Epithelial cell of proximal tubule (primary cell): ENCODE results near the gene SURF4. TPM values are rescaled to one million over a fixed set of nuclear protein-coding genes. Genes with fewer than 3 reads are reported as not detected.
"Not testable (repeated sequence)": the region's sequence is repeated elsewhere in the genome, so short reads cannot be mapped to it uniquely, and the experiment has no call there.

ENCODE experiments used
- DNase-seq: peaks from one replicate; pipeline ENCODE4 v3.0.0-alpha.2; 2011; ENCODE audit warnings: low read depth
- H3K4me3 ChIP-seq: 2 replicates; pipeline ENCODE4 v1.5.1; 2011; ENCODE audit warnings: low read depth, mild to moderate bottlenecking, low read length
- CTCF ChIP-seq: conservative IDR thresholded peaks from 2 replicates; pipeline ENCODE4 v1.5.1; 2012; ENCODE audit warnings: low read depth, mild to moderate bottlenecking, low read length
- total RNA-seq: library from RNA; depleted of rRNA; stranded (reverse); fragments of >200 nt; gene quantifications from 2 replicates; pipeline ENCODE4 v1.2.3, GENCODE V29; 2015

The SURF4 gene
- total RNA-seq, 1 donor from 2014 or later = 125 TPM

GRCh38 chr9:133323991-133324703 lies 51.7 kb downstream of the SURF4 start:
- no peak for TF ChIP-seq CTCF
- no peak overlapping the region for H3K4me3 ChIP-seq
- no peak for DNase-seq

GRCh38 chr9:133323211-133323610 lies 52.6 kb downstream of the SURF4 start:
- no peak for TF ChIP-seq CTCF
- no peak for DNase-seq
- H3K4me3 ChIP-seq = no peak overlapping the region

DNA sequence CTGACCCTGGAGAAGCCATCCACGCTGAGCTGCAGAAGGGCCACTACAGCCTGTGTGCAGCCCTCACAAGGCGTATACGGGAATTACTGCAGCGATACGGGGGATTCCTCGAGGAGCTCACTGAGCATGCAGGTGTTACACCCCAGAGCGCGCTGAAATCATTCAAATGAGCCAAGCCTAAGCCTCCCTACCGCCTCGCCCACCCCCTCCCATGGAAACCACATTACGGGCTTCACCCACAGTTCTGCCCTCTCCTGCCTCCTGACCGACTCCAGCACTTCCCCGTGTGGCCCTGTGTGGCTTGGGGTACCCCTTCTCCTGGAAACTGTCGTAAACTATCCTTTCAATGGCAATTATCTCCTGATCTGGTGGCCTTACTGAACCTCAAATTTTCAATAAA lies 53.2 kb downstream of the SURF4 start:
- no peak for DNase-seq
- no peak for TF ChIP-seq CTCF
- no peak overlapping the region for H3K4me3 ChIP-seq

GRCh38 chr9:133321411-133321935 lies 54.4 kb downstream of the SURF4 start:
- no peak overlapping the region for H3K4me3 ChIP-seq
- DNase-seq = no peak
- no peak for TF ChIP-seq CTCF

- no peak for TF ChIP-seq CTCF
- H3K4me3 ChIP-seq = no peak overlapping the region
- DNase-seq = no peak
Observed at GRCh38 chr9:133320421-133320881, 55.4 kb downstream of the SURF4 start.

DNA sequence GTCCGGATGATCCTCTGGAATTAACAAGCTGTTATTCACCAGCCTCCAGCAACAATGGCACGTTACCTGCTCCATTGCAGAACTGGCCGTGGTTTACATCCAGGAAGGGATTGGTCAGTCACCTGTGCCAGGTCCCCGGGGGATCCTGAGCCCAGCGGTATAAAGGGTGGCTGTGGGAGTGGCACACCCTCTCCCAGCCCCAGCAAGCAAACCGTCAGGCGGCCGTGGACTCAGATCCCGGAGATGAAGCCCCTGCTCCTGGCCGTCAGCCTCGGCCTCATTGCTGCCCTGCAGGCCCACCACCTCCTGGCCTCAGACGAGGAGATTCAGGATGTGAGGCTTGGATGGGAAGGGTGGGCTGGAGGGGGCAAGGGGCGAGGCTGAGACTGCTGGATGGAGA lies 58.3 kb downstream of the SURF4 start:
- DNase-seq, H3K4me3 ChIP-seq: not testable (repeated sequence)

DNA sequence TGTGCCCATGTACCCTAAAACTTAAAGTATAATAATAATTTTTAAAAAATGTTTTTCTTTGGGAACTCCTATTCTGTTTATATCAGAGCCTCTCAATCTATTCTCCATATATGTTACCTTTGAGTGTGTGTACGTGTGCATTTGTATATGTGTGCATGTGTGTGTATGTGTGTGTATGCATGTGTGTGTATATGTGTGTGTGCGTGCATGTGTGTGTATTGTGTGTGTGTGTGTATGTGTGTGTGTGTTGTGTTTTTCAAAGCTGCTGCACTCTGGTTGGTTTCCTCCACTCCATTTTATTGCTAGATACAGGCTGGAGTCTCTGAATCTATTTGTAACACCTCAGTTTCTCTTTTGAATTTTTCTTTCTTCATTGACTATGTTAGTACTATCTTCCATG lies 59.9 kb downstream of the SURF4 start:
- no peak for TF ChIP-seq CTCF
- no peak for DNase-seq
- H3K4me3 ChIP-seq = no peak overlapping the region

Other genes with a start within 250 kb of the SURF4 start
- gene GBGT1, start 212.1 kb downstream of the SURF4 start, total RNA-seq = 9.8 and 10.0 TPM in 2 replicates
- not detected in 2 replicates for gene OBP2B, start 166.8 kb downstream of the SURF4 start, total RNA-seq
- gene ABO, start 100.9 kb downstream of the SURF4 start, total RNA-seq = 0.65 and 2.5 TPM in 2 replicates
- gene SURF6, start 39.9 kb downstream of the SURF4 start, total RNA-seq = 16.7 and 20.7 TPM in 2 replicates
- 18.4 and 30.0 TPM in 2 replicates for gene MED22, start 27.9 kb downstream of the SURF4 start, total RNA-seq
- gene RPL7A, start 27.8 kb downstream of the SURF4 start, total RNA-seq = 2,685 and 3,393 TPM in 2 replicates
- gene SURF1, start 19.6 kb downstream of the SURF4 start, total RNA-seq = 27.3 and 31.3 TPM in 2 replicates
- gene SURF2, start 19.5 kb downstream of the SURF4 start, total RNA-seq = 27.6 and 45.4 TPM in 2 replicates
- 1.3 TPM in 1 of 2 replicates, not detected in the other for gene STKLD1, start 306 bp upstream of the SURF4 start, total RNA-seq
- gene REXO4, start 42.0 kb upstream of the SURF4 start, total RNA-seq = 24.4 and 30.4 TPM in 2 replicates
- 0.22 and 0.75 TPM in 2 replicates for gene ADAMTS13, start 46.3 kb upstream of the SURF4 start, total RNA-seq
- 4.3 and 11.0 TPM in 2 replicates for gene CACFD1, start 83.9 kb upstream of the SURF4 start, total RNA-seq
- gene SLC2A6, start 103.0 kb upstream of the SURF4 start, total RNA-seq = 29.2 and 40.5 TPM in 2 replicates
- not detected in 2 replicates for gene MYMK, start 148.9 kb upstream of the SURF4 start, total RNA-seq
- gene ADAMTSL2, start 158.6 kb upstream of the SURF4 start, total RNA-seq = not detected in 2 replicates
- gene FAM163B, start 233.3 kb upstream of the SURF4 start, total RNA-seq = not detected in 2 replicates